ENCODE data around the gene CSNK2B.
A peak's percentile ranks its signal among the peaks of the same experiment; 100 is the strongest.

Gene CSNK2B

DNA sequence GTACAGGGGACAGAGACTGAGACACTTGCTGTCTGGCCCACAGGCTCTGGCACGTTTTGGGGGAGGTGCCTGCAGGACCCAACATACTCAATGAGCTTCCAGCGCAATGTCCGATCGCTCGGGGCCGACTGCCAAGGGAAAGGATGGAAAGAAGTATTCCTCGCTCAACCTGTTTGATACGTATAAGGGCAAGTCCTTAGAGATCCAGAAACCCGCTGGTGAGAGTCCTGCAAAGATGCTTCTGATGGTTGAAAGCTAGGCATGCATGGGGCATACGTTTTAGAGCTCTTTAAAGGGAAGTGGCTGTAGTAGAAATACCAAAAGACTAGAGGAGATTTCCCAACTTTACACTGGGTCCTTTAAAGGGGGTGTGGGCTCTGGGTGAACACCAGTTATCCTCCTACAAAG lies 43.2 kb upstream of the CSNK2B start:
- peak overlapping the region; percentile 89 for H3K4me3 ChIP-seq (ENCODE audit: insufficient read length, low read depth)
- peaks cover 6% of the 10 kb centered on the region for H3K4me1 ChIP-seq (ENCODE audit: insufficient read depth, insufficient read length)
- H3K27me3 ChIP-seq (ENCODE audit: insufficient read depth, insufficient read length), result no peaks in the 10 kb centered on the region
- peaks cover 63% of the 10 kb centered on the region for H3K36me3 ChIP-seq (ENCODE audit: insufficient read depth, insufficient read length, low read length)
- no peak for DNase-seq (ENCODE audit: low read depth, low spot score)
- H3K9ac ChIP-seq (ENCODE audit: insufficient read length, low read depth), result no peak overlapping the region
- TF ChIP-seq YY1 (IDR thresholded peaks at IDR 0.05; ENCODE audit: insufficient read depth, insufficient read length) (no peak), SUZ12 (IDR thresholded peaks at IDR 0.05; ENCODE audit: extremely low read depth, insufficient read depth, insufficient read length) (no peak), ZNF274 (IDR thresholded peaks at IDR 0.05; ENCODE audit: low read depth, low read length) (no peak)
- no peaks in the 10 kb centered on the region for H3K9me3 ChIP-seq (ENCODE audit: insufficient read depth, low read length)

DNA sequence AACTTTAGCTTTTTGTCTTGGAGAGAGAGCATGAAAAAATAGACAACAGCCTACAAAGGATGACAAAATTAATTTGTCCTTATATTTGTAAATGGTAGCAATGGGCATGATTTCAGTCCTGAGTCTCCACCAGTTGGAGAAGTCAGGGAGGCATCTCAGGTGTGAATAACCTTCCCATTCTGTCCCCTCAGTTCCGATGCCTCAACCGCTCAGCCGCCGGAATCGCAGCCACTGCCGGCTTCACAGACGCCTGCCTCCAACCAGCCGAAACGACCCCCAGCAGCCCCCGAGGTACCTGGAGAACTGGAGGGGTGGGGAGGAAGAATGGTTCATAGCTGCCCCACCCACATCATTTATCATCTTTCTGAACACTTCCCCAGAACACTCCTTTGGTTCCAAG lies 41.8 kb upstream of the CSNK2B start:
- Histone ChIP-seq H3K9me3 (ENCODE audit: insufficient read depth, low read length) (no peaks in the 10 kb centered on the region), H3K9ac (ENCODE audit: insufficient read length, low read depth) (no peak overlapping the region), H3K4me3 (ENCODE audit: insufficient read length, low read depth) (no peak overlapping the region), H3K4me1 (ENCODE audit: insufficient read depth, insufficient read length) (peaks cover 6% of the 10 kb centered on the region), H3K36me3 (ENCODE audit: insufficient read depth, insufficient read length, low read length) (peaks cover 77% of the 10 kb centered on the region), H3K27me3 (ENCODE audit: insufficient read depth, insufficient read length) (no peaks in the 10 kb centered on the region)
- TF ChIP-seq YY1 (IDR thresholded peaks at IDR 0.05; ENCODE audit: insufficient read depth, insufficient read length), result no peak
- no peak for TF ChIP-seq ZNF274 (IDR thresholded peaks at IDR 0.05; ENCODE audit: low read depth, low read length)
- TF ChIP-seq SUZ12 (IDR thresholded peaks at IDR 0.05; ENCODE audit: extremely low read depth, insufficient read depth, insufficient read length), result no peak
- DNase-seq (ENCODE audit: low read depth, low spot score), result no peak

DNA sequence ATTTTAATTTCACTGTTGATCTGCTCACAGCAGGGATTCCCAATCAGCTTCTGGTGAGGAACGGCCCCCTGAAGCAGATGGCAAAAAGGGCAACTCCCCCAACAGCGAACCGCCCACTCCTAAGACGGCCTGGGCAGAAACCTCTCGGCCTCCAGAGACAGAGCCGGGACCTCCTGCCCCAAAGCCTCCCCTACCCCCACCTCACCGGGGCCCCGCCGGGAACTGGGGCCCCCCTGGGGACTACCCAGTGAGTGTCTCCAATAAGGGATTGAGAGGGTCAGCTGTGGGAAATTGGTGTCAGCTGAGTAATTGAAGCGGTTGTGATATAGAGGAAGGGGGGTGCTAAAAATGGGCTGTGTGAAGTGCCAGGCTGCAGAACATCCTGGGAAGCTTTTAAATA lies 38.9 kb upstream of the CSNK2B start:
- Histone ChIP-seq H3K9me3 (ENCODE audit: insufficient read depth, low read length) (no peaks in the 10 kb centered on the region), H3K36me3 (ENCODE audit: insufficient read depth, insufficient read length, low read length) (peaks cover 98% of the 10 kb centered on the region), H3K9ac (ENCODE audit: insufficient read length, low read depth) (no peak overlapping the region), H3K4me1 (ENCODE audit: insufficient read depth, insufficient read length) (peaks cover 6% of the 10 kb centered on the region), H3K27me3 (ENCODE audit: insufficient read depth, insufficient read length) (no peaks in the 10 kb centered on the region), H3K4me3 (ENCODE audit: insufficient read length, low read depth) (no peak overlapping the region)
- DNase-seq (ENCODE audit: low read depth, low spot score), result no peak
- TF ChIP-seq ZNF274 (IDR thresholded peaks at IDR 0.05; ENCODE audit: low read depth, low read length) (no peak), SUZ12 (IDR thresholded peaks at IDR 0.05; ENCODE audit: extremely low read depth, insufficient read depth, insufficient read length) (no peak), YY1 (IDR thresholded peaks at IDR 0.05; ENCODE audit: insufficient read depth, insufficient read length) (no peak)

DNA sequence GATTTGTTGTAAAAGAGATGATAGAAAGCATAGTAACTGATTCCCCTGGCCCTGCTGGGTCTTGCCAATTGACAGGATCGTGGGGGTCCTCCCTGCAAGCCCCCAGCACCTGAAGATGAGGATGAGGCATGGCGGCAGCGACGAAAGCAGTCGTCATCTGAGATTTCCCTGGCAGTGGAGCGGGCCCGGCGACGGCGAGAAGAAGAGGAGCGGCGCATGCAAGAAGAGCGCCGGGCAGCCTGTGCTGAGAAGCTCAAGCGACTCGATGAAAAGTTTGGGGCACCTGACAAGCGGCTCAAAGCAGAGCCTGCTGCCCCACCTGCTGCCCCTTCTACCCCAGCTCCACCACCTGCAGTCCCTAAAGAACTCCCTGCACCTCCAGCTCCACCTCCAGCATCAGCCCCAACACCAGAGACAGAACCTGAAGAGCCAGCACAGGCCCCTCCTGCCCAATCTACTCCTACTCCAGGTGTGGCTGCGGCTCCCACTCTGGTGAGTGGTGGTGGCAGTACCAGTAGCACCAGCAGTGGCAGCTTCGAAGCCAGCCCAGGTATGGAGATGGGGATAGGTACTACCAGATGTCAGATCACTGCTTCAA lies 38.1 kb upstream of the CSNK2B start:
- no peak overlapping the region for H3K4me3 ChIP-seq (ENCODE audit: insufficient read length, low read depth)
- TF ChIP-seq ZNF274 (IDR thresholded peaks at IDR 0.05; ENCODE audit: low read depth, low read length) (no peak), SUZ12 (IDR thresholded peaks at IDR 0.05; ENCODE audit: extremely low read depth, insufficient read depth, insufficient read length) (no peak), YY1 (IDR thresholded peaks at IDR 0.05; ENCODE audit: insufficient read depth, insufficient read length) (no peak)
- H3K36me3 ChIP-seq (ENCODE audit: insufficient read depth, insufficient read length, low read length), result peaks cover 99% of the 10 kb centered on the region
- no peak for DNase-seq (ENCODE audit: low read depth, low spot score)
- H3K9ac ChIP-seq (ENCODE audit: insufficient read length, low read depth), result no peak overlapping the region
- no peaks in the 10 kb centered on the region for H3K27me3 ChIP-seq (ENCODE audit: insufficient read depth, insufficient read length)
- H3K9me3 ChIP-seq (ENCODE audit: insufficient read depth, low read length), result no peaks in the 10 kb centered on the region
- H3K4me1 ChIP-seq (ENCODE audit: insufficient read depth, insufficient read length), result peaks cover 6% of the 10 kb centered on the region

DNA sequence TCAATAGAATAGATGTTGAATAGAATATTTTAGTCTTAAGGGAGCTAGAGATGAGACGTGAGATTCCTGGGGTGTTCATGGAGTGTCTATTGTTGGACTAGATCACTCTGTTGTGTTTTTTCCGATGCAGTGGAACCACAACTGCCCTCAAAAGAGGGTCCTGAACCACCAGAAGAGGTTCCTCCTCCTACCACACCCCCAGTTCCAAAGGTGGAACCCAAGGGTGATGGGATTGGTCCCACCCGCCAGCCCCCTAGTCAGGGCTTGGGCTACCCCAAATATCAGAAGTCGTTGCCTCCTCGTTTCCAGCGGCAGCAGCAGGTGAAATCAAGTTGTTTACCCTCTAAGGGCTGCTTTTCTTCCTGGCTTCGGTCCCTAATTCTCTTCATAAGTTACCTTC lies 36.9 kb upstream of the CSNK2B start:
- H3K9me3 ChIP-seq (ENCODE audit: insufficient read depth, low read length), result no peaks in the 10 kb centered on the region
- peaks cover 97% of the 10 kb centered on the region for H3K36me3 ChIP-seq (ENCODE audit: insufficient read depth, insufficient read length, low read length)
- DNase-seq (ENCODE audit: low read depth, low spot score), result no peak
- no peak for TF ChIP-seq ZNF274 (IDR thresholded peaks at IDR 0.05; ENCODE audit: low read depth, low read length)
- no peak for TF ChIP-seq YY1 (IDR thresholded peaks at IDR 0.05; ENCODE audit: insufficient read depth, insufficient read length)
- TF ChIP-seq SUZ12 (IDR thresholded peaks at IDR 0.05; ENCODE audit: extremely low read depth, insufficient read depth, insufficient read length), result no peak
- H3K9ac ChIP-seq (ENCODE audit: insufficient read length, low read depth), result no peak overlapping the region
- H3K4me1 ChIP-seq (ENCODE audit: insufficient read depth, insufficient read length), result peaks cover 5% of the 10 kb centered on the region
- H3K4me3 ChIP-seq (ENCODE audit: insufficient read length, low read depth), result no peak overlapping the region
- H3K27me3 ChIP-seq (ENCODE audit: insufficient read depth, insufficient read length), result no peaks in the 10 kb centered on the region

DNA sequence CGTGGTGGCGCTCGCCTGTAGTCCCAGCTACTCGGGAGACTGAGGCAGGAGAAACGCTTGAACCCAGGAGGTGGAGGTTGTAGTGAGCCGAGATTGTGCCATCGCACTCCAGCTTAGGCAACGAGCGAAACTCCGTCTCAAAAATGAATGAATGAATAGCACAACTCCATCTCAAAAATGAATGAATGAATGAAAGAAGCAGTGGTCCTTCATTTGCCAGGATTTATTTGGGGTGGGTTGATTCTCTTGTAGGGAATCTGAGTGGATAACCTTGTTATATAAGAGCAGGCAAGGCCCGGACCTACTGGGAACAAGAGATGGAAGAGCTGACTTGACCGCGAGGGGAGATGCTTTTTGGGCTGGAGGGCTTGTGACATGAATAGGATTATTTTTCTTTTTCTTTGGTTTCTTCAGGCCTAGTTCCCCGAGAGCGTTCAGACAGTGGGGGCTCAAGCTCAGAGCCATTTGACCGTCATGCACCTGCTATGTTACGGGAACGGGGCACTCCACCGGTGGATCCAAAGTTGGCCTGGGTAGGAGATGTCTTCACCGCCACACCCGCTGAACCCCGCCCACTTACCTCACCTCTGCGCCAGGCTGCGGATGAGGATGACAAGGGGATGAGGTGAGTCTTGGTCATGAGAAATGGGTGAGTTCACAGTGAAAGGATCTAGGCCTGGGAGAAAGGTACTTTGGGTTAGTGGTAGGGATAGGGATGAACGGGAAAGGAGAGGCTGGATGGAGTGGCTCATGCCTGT lies 35.5 kb upstream of the CSNK2B start:
- Histone ChIP-seq H3K9ac (ENCODE audit: insufficient read length, low read depth) (no peak overlapping the region), H3K4me3 (ENCODE audit: insufficient read length, low read depth) (no peak overlapping the region), H3K36me3 (ENCODE audit: insufficient read depth, insufficient read length, low read length) (peaks cover 97% of the 10 kb centered on the region), H3K9me3 (ENCODE audit: insufficient read depth, low read length) (no peaks in the 10 kb centered on the region), H3K4me1 (ENCODE audit: insufficient read depth, insufficient read length) (peaks cover 3% of the 10 kb centered on the region), H3K27me3 (ENCODE audit: insufficient read depth, insufficient read length) (no peaks in the 10 kb centered on the region)
- no peak for DNase-seq (ENCODE audit: low read depth, low spot score)
- TF ChIP-seq SUZ12 (IDR thresholded peaks at IDR 0.05; ENCODE audit: extremely low read depth, insufficient read depth, insufficient read length) (no peak), YY1 (IDR thresholded peaks at IDR 0.05; ENCODE audit: insufficient read depth, insufficient read length) (no peak), ZNF274 (IDR thresholded peaks at IDR 0.05; ENCODE audit: low read depth, low read length) (no peak)

DNA sequence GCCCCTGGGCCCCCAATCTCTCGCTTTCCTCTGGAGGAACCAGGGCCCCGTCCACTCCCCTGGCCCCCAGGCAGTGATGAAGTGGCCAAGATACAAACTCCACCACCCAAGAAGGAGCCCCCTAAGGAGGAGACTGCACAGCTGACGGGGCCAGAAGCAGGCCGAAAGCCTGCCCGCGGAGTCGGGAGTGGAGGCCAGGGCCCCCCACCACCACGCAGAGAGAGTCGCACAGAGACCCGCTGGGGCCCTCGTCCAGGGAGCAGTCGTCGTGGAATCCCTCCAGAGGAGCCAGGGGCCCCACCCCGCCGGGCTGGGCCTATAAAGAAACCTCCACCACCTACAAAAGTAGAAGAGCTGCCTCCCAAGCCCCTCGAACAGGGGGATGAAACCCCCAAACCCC lies 34.7 kb upstream of the CSNK2B start:
- TF ChIP-seq SUZ12 (IDR thresholded peaks at IDR 0.05; ENCODE audit: extremely low read depth, insufficient read depth, insufficient read length) (no peak), YY1 (IDR thresholded peaks at IDR 0.05; ENCODE audit: insufficient read depth, insufficient read length) (no peak), ZNF274 (IDR thresholded peaks at IDR 0.05; ENCODE audit: low read depth, low read length) (no peak)
- no peak overlapping the region for H3K4me3 ChIP-seq (ENCODE audit: insufficient read length, low read depth)
- H3K9me3 ChIP-seq (ENCODE audit: insufficient read depth, low read length), result no peaks in the 10 kb centered on the region
- H3K4me1 ChIP-seq (ENCODE audit: insufficient read depth, insufficient read length), result peaks cover 2% of the 10 kb centered on the region
- H3K27me3 ChIP-seq (ENCODE audit: insufficient read depth, insufficient read length), result no peaks in the 10 kb centered on the region
- no peak overlapping the region for H3K9ac ChIP-seq (ENCODE audit: insufficient read length, low read depth)
- peaks cover 97% of the 10 kb centered on the region for H3K36me3 ChIP-seq (ENCODE audit: insufficient read depth, insufficient read length, low read length)
- DNase-seq (ENCODE audit: low read depth, low spot score), result no peak
